Peyer's patch (tissue), 4 donors: ENCODE results near the gene TIAM2.

ENCODE experiments used
- POLR2A ChIP-seq, 2 donors: fragments of 450-650 bp; IDR thresholded peaks; one replicate each; pipeline ENCODE4 v1.5.1; 2017; ENCODE audit warnings: antibody characterized with exemption in 2 of 2, mild to moderate bottlenecking in 2 of 2, moderate library complexity in 2 of 2
- TF ChIP-seq, protein P1 (sequence below), 6 experiments: fragments of 450-650 bp in 4 of 6; fragments of 200-600 bp in 2 of 6; sonication (generic) in 1 of 6; IDR thresholded peaks; one replicate each; pipeline ENCODE4 v1.5.1; 2017 to 2019; ENCODE audit warnings: antibody characterized with exemption in 6 of 6, mild to moderate bottlenecking in 3 of 6, moderate library complexity in 1 of 6

DNA sequence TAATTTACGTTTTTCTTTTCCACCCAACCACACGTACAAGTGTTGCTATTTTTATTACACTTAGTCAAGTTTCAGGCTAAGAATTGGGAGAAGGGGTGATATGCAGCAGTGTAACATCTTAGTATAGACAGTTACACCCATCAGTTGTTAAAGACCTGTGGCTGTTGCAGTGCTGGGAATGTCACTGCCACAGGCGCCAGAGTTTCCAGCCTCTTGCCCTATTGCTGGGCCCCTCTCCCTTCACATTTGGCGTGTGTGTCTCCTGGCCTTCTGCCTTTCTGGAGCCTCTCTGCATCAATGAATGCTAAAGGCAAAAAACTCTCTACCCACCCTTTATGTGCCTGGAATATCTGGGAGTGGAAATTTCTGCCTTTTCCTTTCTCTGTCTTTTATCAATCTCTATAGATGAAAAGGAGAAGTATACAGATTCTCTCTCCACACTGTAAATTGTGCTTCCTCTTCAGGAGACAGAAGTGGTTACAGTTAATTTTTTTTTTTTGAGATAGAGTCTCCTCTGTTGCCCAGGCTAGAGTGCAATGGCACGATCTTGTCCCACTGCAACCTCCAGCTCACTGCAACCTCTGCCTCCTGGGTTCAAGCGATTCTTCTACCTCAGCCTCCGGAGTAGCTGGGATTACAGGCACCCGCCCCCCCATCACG is 73.0 kb downstream of the TIAM2 start:
- TF ChIP-seq, protein P1, sequence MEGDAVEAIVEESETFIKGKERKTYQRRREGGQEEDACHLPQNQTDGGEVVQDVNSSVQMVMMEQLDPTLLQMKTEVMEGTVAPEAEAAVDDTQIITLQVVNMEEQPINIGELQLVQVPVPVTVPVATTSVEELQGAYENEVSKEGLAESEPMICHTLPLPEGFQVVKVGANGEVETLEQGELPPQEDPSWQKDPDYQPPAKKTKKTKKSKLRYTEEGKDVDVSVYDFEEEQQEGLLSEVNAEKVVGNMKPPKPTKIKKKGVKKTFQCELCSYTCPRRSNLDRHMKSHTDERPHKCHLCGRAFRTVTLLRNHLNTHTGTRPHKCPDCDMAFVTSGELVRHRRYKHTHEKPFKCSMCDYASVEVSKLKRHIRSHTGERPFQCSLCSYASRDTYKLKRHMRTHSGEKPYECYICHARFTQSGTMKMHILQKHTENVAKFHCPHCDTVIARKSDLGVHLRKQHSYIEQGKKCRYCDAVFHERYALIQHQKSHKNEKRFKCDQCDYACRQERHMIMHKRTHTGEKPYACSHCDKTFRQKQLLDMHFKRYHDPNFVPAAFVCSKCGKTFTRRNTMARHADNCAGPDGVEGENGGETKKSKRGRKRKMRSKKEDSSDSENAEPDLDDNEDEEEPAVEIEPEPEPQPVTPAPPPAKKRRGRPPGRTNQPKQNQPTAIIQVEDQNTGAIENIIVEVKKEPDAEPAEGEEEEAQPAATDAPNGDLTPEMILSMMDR (IDR thresholded peaks at IDR 0.05) = no peak
- no peak for TF ChIP-seq POLR2A (IDR thresholded peaks at IDR 0.05)
